Neural progenitor cell (in vitro differentiated cells): ENCODE data around the gene STRA6. TPM values are rescaled to one million over a fixed set of nuclear protein-coding genes. Genes with fewer than 3 reads are reported as not detected.

Experiments used
- DNase-seq: peaks from one replicate; pipeline ENCODE4 v3.0.0-alpha.2; 2016; ENCODE audit warnings: low spot score
- H2AFZ ChIP-seq: fragments of 200-600 bp; sonication (generic); replicated peaks from 2 replicates; pipeline ENCODE4 v1.6.1; 2016; ENCODE audit warnings: antibody characterized with exemption
- H3F3A ChIP-seq: fragments of 200-600 bp; sonication (generic); 2 replicates; pipeline ENCODE4 v1.6.1; 2016; ENCODE audit warnings: antibody characterized with exemption, low read depth
- H3K27ac ChIP-seq: fragments of 200-600 bp; sonication (generic); 2 replicates; pipeline ENCODE4 v1.5.1; 2016; ENCODE audit warnings: mild to moderate bottlenecking
- H3K27me3 ChIP-seq: fragments of 200-600 bp; sonication (generic); 2 replicates; pipeline ENCODE4 v1.6.1; 2016; ENCODE audit warnings: mild to moderate bottlenecking, moderate library complexity
- H3K36me3 ChIP-seq: fragments of 200-600 bp; sonication (generic); 2 replicates; pipeline ENCODE4 v1.5.1; 2016
- H3K4me1 ChIP-seq: fragments of 200-600 bp; sonication (generic); 2 replicates; pipeline ENCODE4 v1.6.1; 2016; ENCODE audit warnings: mixed run types
- H3K4me2 ChIP-seq: fragments of 200-600 bp; sonication (generic); 2 replicates; pipeline ENCODE4 v1.6.1; 2016
- H3K4me3 ChIP-seq: fragments of 200-600 bp; sonication (generic); 2 replicates; pipeline ENCODE4 v1.5.1; 2016
- H3K79me2 ChIP-seq: fragments of 200-600 bp; sonication (generic); 2 replicates; pipeline ENCODE4 v1.6.1; 2016; ENCODE audit warnings: low read depth
- H3K9ac ChIP-seq: fragments of 200-600 bp; sonication (generic); 2 replicates; pipeline ENCODE4 v1.6.1; 2016
- H3K9me3 ChIP-seq: fragments of 200-600 bp; sonication (generic); 2 replicates; pipeline ENCODE4 v1.5.1; 2016; ENCODE audit warnings: low read depth
- H4K20me1 ChIP-seq: fragments of 200-600 bp; sonication (generic); 2 replicates; pipeline ENCODE4 v1.6.1; 2016; ENCODE audit warnings: low read depth
- H3K27ac Mint-ChIP-seq: 3 replicates; pipeline ENCODE4 v1.8.0; 2021; ENCODE audit warnings: mixed read lengths
- H3K27me3 Mint-ChIP-seq: 2 replicates; pipeline ENCODE4 v1.8.0; 2022; ENCODE audit warnings: low read depth, mild to moderate bottlenecking, inconsistent platforms, moderate library complexity, mixed read lengths; ENCODE audit not compliant: insufficient read depth
- H3K36me3 Mint-ChIP-seq: 3 replicates; pipeline ENCODE4 v1.8.0; 2021; ENCODE audit warnings: mixed read lengths
- H3K4me1 Mint-ChIP-seq: 3 replicates; pipeline ENCODE4 v1.8.0; 2021; ENCODE audit warnings: mixed read lengths
- H3K4me3 Mint-ChIP-seq: 3 replicates; pipeline ENCODE4 v1.8.0; 2021; ENCODE audit warnings: mild to moderate bottlenecking, moderate library complexity, mixed read lengths
- H3K9me3 Mint-ChIP-seq: 3 replicates; pipeline ENCODE4 v1.8.0; 2020; ENCODE audit warnings: mixed read lengths
- EZH2 ChIP-seq: fragments of 200-600 bp; sonication (generic); IDR thresholded peaks from 2 replicates; pipeline ENCODE4 v1.6.1; 2017; ENCODE audit warnings: antibody characterized with exemption, mild to moderate bottlenecking, moderate library complexity
- EZH2phosphoT487 ChIP-seq: fragments of 200-600 bp; sonication (generic); IDR thresholded peaks from 2 replicates; pipeline ENCODE4 v1.6.1; 2017; ENCODE audit warnings: antibody characterized with exemption
- total RNA-seq: library from RNA; depleted of rRNA; stranded (reverse); fragments of >200 nt; gene quantifications from 2 replicates; pipeline ENCODE4 v1.2.3, GENCODE V29; 2015; ENCODE audit warnings: low replicate concordance
- TF ChIP-seq, protein P1 (sequence below): fragments of 200-600 bp; sonication (generic); IDR thresholded peaks from 2 replicates; pipeline ENCODE4 v1.5.1; 2017; ENCODE audit warnings: antibody characterized with exemption, mild to moderate bottlenecking

STRA6 gene
- total RNA-seq, 1 donor from 2014 or later = 3.1 TPM

GRCh38 chr15:74201710-74202420, 722 bp downstream of the STRA6 start:
- TF ChIP-seq, protein P1, sequence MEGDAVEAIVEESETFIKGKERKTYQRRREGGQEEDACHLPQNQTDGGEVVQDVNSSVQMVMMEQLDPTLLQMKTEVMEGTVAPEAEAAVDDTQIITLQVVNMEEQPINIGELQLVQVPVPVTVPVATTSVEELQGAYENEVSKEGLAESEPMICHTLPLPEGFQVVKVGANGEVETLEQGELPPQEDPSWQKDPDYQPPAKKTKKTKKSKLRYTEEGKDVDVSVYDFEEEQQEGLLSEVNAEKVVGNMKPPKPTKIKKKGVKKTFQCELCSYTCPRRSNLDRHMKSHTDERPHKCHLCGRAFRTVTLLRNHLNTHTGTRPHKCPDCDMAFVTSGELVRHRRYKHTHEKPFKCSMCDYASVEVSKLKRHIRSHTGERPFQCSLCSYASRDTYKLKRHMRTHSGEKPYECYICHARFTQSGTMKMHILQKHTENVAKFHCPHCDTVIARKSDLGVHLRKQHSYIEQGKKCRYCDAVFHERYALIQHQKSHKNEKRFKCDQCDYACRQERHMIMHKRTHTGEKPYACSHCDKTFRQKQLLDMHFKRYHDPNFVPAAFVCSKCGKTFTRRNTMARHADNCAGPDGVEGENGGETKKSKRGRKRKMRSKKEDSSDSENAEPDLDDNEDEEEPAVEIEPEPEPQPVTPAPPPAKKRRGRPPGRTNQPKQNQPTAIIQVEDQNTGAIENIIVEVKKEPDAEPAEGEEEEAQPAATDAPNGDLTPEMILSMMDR = no peak
- no peak for TF ChIP-seq EZH2phosphoT487
- no peak for TF ChIP-seq EZH2
- peak overlapping the region; percentile 23 for H3K27ac ChIP-seq
- no peaks in the 10 kb centered on the region for H3K36me3 ChIP-seq
- H3K4me3 ChIP-seq = peak overlapping the region; percentile 38
- H3K27me3 ChIP-seq = no peaks in the 10 kb centered on the region
- Mint-ChIP-seq H3K4me3 (peak overlapping the region; percentile 77), H3K4me1 (peaks cover 61% of the 10 kb centered on the region), H3K27ac (peak overlapping the region; percentile 95), H3K9me3 (no peaks in the 10 kb centered on the region), H3K27me3 (peaks cover 25% of the 10 kb centered on the region), H3K36me3 (no peaks in the 10 kb centered on the region)
- no peaks in the 10 kb centered on the region for H3K79me2 ChIP-seq
- no peak overlapping the region for H3K9ac ChIP-seq
- peaks cover 43% of the 10 kb centered on the region for H3K4me1 ChIP-seq
- no peaks in the 10 kb centered on the region for H4K20me1 ChIP-seq
- no peak for DNase-seq
- H3K4me2 ChIP-seq = peak overlapping the region; percentile 76
- peaks cover 38% of the 10 kb centered on the region for H3F3A ChIP-seq
- H3K9me3 ChIP-seq = no peaks in the 10 kb centered on the region
- peak overlapping the region; percentile 53 for H2AFZ ChIP-seq

GRCh38 chr15:74200871-74201419, 1.6 kb downstream of the STRA6 start:
- no peaks in the 10 kb centered on the region for H3K27me3 ChIP-seq
- no peaks in the 10 kb centered on the region for H3K36me3 ChIP-seq
- peak overlapping the region; percentile 33 for H3K4me3 Mint-ChIP-seq
- no peaks in the 10 kb centered on the region for H4K20me1 ChIP-seq
- peaks cover 53% of the 10 kb centered on the region for H3K4me1 Mint-ChIP-seq
- no peaks in the 10 kb centered on the region for H3K79me2 ChIP-seq
- no peaks in the 10 kb centered on the region for H3K36me3 Mint-ChIP-seq
- no peak overlapping the region for H3K9ac ChIP-seq
- no peak overlapping the region for H2AFZ ChIP-seq
- DNase-seq = peak; percentile 13
- H3K4me2 ChIP-seq = peak overlapping the region; percentile 76
- TF ChIP-seq EZH2 = no peak
- TF ChIP-seq, protein P1 = no peak
- TF ChIP-seq EZH2phosphoT487 = no peak
- no peak overlapping the region for H3K27ac Mint-ChIP-seq
- H3K27me3 Mint-ChIP-seq = peaks cover 25% of the 10 kb centered on the region
- peaks cover 38% of the 10 kb centered on the region for H3F3A ChIP-seq
- no peak overlapping the region for H3K27ac ChIP-seq
- H3K4me3 ChIP-seq = no peak overlapping the region
- no peaks in the 10 kb centered on the region for H3K9me3 Mint-ChIP-seq
- no peaks in the 10 kb centered on the region for H3K9me3 ChIP-seq
- H3K4me1 ChIP-seq = peaks cover 43% of the 10 kb centered on the region

- no peak overlapping the region for H3K27ac ChIP-seq
- H3K27ac Mint-ChIP-seq = no peak overlapping the region
- no peak overlapping the region for H3K4me2 ChIP-seq
Measured at GRCh38 chr15:74200412-74200815, 2.2 kb downstream of the STRA6 start.

More at GRCh38 chr15:74200412-74200815, 2.2 kb downstream of the STRA6 start:
- no peaks in the 10 kb centered on the region for H3K36me3 Mint-ChIP-seq
- Histone ChIP-seq H3K9ac (no peak overlapping the region), H3K4me3 (no peak overlapping the region), H3K4me1 (peaks cover 43% of the 10 kb centered on the region), H3K79me2 (no peaks in the 10 kb centered on the region), H3K27me3 (no peaks in the 10 kb centered on the region), H3K36me3 (no peaks in the 10 kb centered on the region), H2AFZ (no peak overlapping the region), H4K20me1 (no peaks in the 10 kb centered on the region), H3F3A (peaks cover 38% of the 10 kb centered on the region), H3K9me3 (no peaks in the 10 kb centered on the region)
- H3K4me3 Mint-ChIP-seq = peak overlapping the region; percentile 33
- no peak for TF ChIP-seq EZH2phosphoT487
- no peak for TF ChIP-seq EZH2
- TF ChIP-seq, protein P1 = no peak
- H3K4me1 Mint-ChIP-seq = peaks cover 51% of the 10 kb centered on the region
- DNase-seq = no peak
- H3K9me3 Mint-ChIP-seq = no peaks in the 10 kb centered on the region
- H3K27me3 Mint-ChIP-seq = peaks cover 21% of the 10 kb centered on the region
